Neural cell (in vitro differentiated cells): ENCODE measurements around the gene MAVS. TPM values are rescaled to one million over a fixed set of nuclear protein-coding genes. Genes with fewer than 3 reads are reported as not detected.
"Not testable (repeated sequence)": the region's sequence is repeated elsewhere in the genome, so short reads cannot be mapped to it uniquely, and the experiment has no call there.

ENCODE experiments used
- H2AFZ ChIP-seq: fragments of 200-600, 300-800 bp; sonication (generic), shearing (Covaris generic); 2 replicates; pipeline ENCODE4 v1.6.0; 2014; ENCODE audit warnings: low read depth, mild to moderate bottlenecking, antibody characterized with exemption, low read length, moderate library complexity
- H3F3A ChIP-seq: fragments of 200-600 bp; shearing (Covaris generic); 2 replicates; pipeline ENCODE4 v1.6.1; 2016; ENCODE audit warnings: mild to moderate bottlenecking, moderate library complexity, mixed read lengths, antibody characterized with exemption, low read length; ENCODE audit not compliant: insufficient read depth, poor library complexity, severe bottlenecking
- H3K27ac ChIP-seq: fragments of 200-600, 300-800 bp; sonication (generic), shearing (Covaris generic); 2 replicates; pipeline ENCODE4 v1.5.1; 2014; ENCODE audit warnings: mild to moderate bottlenecking, low read length, moderate library complexity
- H3K27me3 ChIP-seq: fragments of 300-800, 200-600 bp; sonication (generic), shearing (Covaris generic); 2 replicates; pipeline ENCODE4 v1.6.0; 2014; ENCODE audit warnings: mild to moderate bottlenecking, low read depth, low read length, moderate library complexity; ENCODE audit not compliant: insufficient read depth
- H3K36me3 ChIP-seq: fragments of 300-800, 200-600 bp; sonication (generic), shearing (Covaris generic); 2 replicates; pipeline ENCODE4 v1.5.1; 2014; ENCODE audit warnings: mild to moderate bottlenecking, antibody characterized with exemption, low read length, moderate library complexity; ENCODE audit not compliant: insufficient read depth
- H3K4me2 ChIP-seq: fragments of 300-800, 200-600 bp; sonication (generic), shearing (Covaris generic); 2 replicates; pipeline ENCODE4 v1.6.0; 2014; ENCODE audit warnings: mild to moderate bottlenecking, low read length
- H3K4me3 ChIP-seq: fragments of 300-800, 200-600 bp; sonication (generic), shearing (Covaris generic); 2 replicates; pipeline ENCODE4 v1.5.1; 2014; ENCODE audit warnings: mild to moderate bottlenecking, low read length, moderate library complexity
- H3K79me2 ChIP-seq: fragments of 200-600 bp; shearing (Covaris generic); replicated peaks from 2 replicates; pipeline ENCODE4 v1.6.0; 2014; ENCODE audit warnings: mild to moderate bottlenecking, low read length, moderate library complexity; ENCODE audit not compliant: insufficient read depth
- H3K9ac ChIP-seq: fragments of 300-800, 200-600 bp; sonication (generic), shearing (Covaris generic); 2 replicates; pipeline ENCODE4 v1.6.1; 2016; ENCODE audit warnings: mild to moderate bottlenecking, low read length, mixed read lengths
- H3K9me2 ChIP-seq: fragments of 200-600 bp; shearing (Covaris generic); 2 replicates; pipeline ENCODE4 v1.6.1; 2016; ENCODE audit warnings: mild to moderate bottlenecking, low read length, mixed read lengths; ENCODE audit not compliant: insufficient read depth
- H3K9me3 ChIP-seq: fragments of 200-600, 300-800 bp; sonication (generic), shearing (Covaris generic); 2 replicates; pipeline ENCODE4 v1.6.1; 2016; ENCODE audit warnings: mild to moderate bottlenecking, mixed run types, low read length, moderate library complexity, mixed read lengths
- H4K20me1 ChIP-seq: fragments of 200-600 bp; shearing (Covaris generic); 2 replicates; pipeline ENCODE4 v1.6.1; 2016; ENCODE audit warnings: mild to moderate bottlenecking, mixed run types; ENCODE audit not compliant: insufficient read depth
- EP300 ChIP-seq: fragments of 450-650 bp; conservative IDR thresholded peaks from 2 replicates; pipeline ENCODE4 v1.6.1; 2014; ENCODE audit warnings: antibody characterized with exemption, mild to moderate bottlenecking, moderate library complexity; ENCODE audit not compliant: poor library complexity, severe bottlenecking
- EZH2 ChIP-seq: fragments of 200-600, 300-800 bp; shearing (Covaris generic), sonication (generic); IDR thresholded peaks from 2 replicates; pipeline ENCODE4 v1.6.1; 2014; ENCODE audit warnings: antibody characterized with exemption, low read length, borderline replicate concordance, mild to moderate bottlenecking; ENCODE audit not compliant: insufficient read depth, poor library complexity, severe bottlenecking
- MXI1 ChIP-seq: fragments of 450-650 bp; conservative IDR thresholded peaks from 2 replicates; pipeline ENCODE4 v1.6.1; 2014; ENCODE audit warnings: antibody characterized with exemption, mild to moderate bottlenecking; ENCODE audit not compliant: poor library complexity, severe bottlenecking
- POLR2AphosphoS5 ChIP-seq: IDR thresholded peaks from 2 replicates; pipeline ENCODE4 v1.6.1; 2012
- RAD21 ChIP-seq: fragments of 450-650 bp; conservative IDR thresholded peaks from 2 replicates; pipeline ENCODE4 v1.6.1; 2014; ENCODE audit warnings: antibody characterized with exemption, mild to moderate bottlenecking, moderate library complexity
- REST ChIP-seq: IDR thresholded peaks from 2 replicates; pipeline ENCODE4 v1.6.1; 2012; ENCODE audit warnings: borderline replicate concordance
- SMC3 ChIP-seq: fragments of 450-650 bp; conservative IDR thresholded peaks from 2 replicates; pipeline ENCODE4 v1.6.1; 2014; ENCODE audit warnings: antibody characterized with exemption, mild to moderate bottlenecking, moderate library complexity; ENCODE audit not compliant: poor library complexity
- TAF1 ChIP-seq: IDR thresholded peaks from 2 replicates; pipeline ENCODE4 v1.6.1; 2012; ENCODE audit warnings: low read depth
- polyA plus RNA-seq: library from polyadenylated mRNA; depleted of rRNA; stranded (reverse); fragments of >200 nt; gene quantifications from 2 replicates; pipeline ENCODE4 v1.2.3, GENCODE V29; 2014
- TF ChIP-seq, protein P1 (sequence below): fragments of 450-650 bp; IDR thresholded peaks from 2 replicates; pipeline ENCODE4 v1.5.1; 2014; ENCODE audit warnings: antibody characterized with exemption, mild to moderate bottlenecking, moderate library complexity; ENCODE audit not compliant: poor library complexity, severe bottlenecking

MAVS gene
- polyA plus RNA-seq, 1 donor from 2014 or later = 5.4 TPM

DNA sequence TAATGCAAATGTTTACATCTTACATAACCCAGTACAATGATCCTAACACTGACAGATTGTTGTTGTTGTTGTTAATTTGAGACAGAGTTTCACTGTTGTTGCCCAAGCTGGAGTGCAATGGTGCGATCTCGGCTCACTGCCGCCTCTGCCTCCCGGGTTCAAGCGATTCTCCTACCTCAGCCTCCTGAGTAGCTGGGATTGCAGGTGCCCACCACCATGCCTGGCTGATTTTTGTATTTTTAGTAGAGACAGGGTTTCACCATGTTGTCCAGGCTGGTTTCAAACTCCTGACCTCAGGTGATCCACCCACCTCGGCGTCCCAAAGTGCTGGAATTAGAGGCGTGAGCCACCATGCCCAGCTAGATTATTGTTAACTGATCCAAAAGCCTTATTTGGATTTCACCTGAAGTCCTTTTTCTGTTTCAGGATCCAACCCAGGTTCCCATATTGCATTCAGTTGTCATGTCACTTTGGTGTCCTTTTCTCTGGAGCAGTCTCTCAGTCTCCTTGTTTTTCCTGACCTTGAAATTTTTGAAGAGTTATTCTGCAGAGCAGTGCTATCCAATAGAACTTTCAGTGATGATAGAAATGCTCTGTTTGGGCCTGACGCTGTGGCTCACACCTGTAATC, 2.5 kb upstream of the MAVS start:
- not testable (repeated sequence) for H3K4me3 ChIP-seq, H3K36me3 ChIP-seq, H3K27ac ChIP-seq, H3K27me3 ChIP-seq, H4K20me1 ChIP-seq, H3K4me2 ChIP-seq, H3K9me3 ChIP-seq, H3F3A ChIP-seq, H2AFZ ChIP-seq, H3K79me2 ChIP-seq, H3K9me2 ChIP-seq, H3K9ac ChIP-seq

DNA sequence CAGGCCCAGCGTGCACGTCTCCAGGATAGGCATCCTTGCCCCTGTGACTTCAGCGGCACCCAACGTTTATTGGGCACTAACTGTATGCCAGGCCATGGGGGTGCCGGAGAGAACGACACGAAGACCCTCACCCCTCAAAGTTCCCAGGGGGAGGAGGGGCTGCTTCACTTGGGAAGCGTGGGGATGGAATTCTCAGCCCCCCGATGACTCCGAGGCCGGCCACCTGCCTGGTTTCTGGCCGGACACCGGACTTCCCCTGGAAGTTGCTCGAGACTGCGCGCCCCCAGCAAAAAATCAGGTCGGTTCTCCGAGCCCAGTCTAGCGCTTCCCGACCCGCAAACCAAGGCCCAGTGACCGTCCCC, 275 bp upstream of the MAVS start:
- peak overlapping the region; percentile 59 for H3K27ac ChIP-seq
- H3K9me3 ChIP-seq = no peaks in the 10 kb centered on the region
- H2AFZ ChIP-seq = peak overlapping the region; percentile 93

More for the DNA sequence above, 275 bp upstream of the MAVS start:
- H4K20me1 ChIP-seq = no peaks in the 10 kb centered on the region
- peak overlapping the region; percentile 88 for H3K9ac ChIP-seq
- H3K36me3 ChIP-seq = no peaks in the 10 kb centered on the region
- H3F3A ChIP-seq = no peaks in the 10 kb centered on the region
- TF ChIP-seq EP300 (no peak), REST (no peak), MXI1 (no peak), POLR2AphosphoS5 (no peak), TAF1 (no peak), EZH2 (no peak), SMC3 (no peak), RAD21 (no peak)
- TF ChIP-seq, protein P1, sequence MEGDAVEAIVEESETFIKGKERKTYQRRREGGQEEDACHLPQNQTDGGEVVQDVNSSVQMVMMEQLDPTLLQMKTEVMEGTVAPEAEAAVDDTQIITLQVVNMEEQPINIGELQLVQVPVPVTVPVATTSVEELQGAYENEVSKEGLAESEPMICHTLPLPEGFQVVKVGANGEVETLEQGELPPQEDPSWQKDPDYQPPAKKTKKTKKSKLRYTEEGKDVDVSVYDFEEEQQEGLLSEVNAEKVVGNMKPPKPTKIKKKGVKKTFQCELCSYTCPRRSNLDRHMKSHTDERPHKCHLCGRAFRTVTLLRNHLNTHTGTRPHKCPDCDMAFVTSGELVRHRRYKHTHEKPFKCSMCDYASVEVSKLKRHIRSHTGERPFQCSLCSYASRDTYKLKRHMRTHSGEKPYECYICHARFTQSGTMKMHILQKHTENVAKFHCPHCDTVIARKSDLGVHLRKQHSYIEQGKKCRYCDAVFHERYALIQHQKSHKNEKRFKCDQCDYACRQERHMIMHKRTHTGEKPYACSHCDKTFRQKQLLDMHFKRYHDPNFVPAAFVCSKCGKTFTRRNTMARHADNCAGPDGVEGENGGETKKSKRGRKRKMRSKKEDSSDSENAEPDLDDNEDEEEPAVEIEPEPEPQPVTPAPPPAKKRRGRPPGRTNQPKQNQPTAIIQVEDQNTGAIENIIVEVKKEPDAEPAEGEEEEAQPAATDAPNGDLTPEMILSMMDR = no peak
- H3K4me2 ChIP-seq = peak overlapping the region; percentile 82
- no peaks in the 10 kb centered on the region for H3K9me2 ChIP-seq
- H3K79me2 ChIP-seq = peaks cover 8% of the 10 kb centered on the region
- peak overlapping the region; percentile 99 for H3K4me3 ChIP-seq
- no peaks in the 10 kb centered on the region for H3K27me3 ChIP-seq
